GM08714 (cell line): ENCODE results near the gene C5orf15.
A peak's percentile ranks its signal among the peaks of the same experiment; 100 is the strongest.
"Not testable (repeated sequence)": the region's sequence is repeated elsewhere in the genome, so short reads cannot be mapped to it uniquely, and the experiment has no call there.

Source experiments
- H3K4me3 ChIP-seq: fragments of 200-500 bp; sonication (Bioruptor generic); 2 replicates; pipeline ENCODE4 v1.5.1; 2014; ENCODE audit warnings: mild to moderate bottlenecking, low read length, inconsistent platforms
- ZNF274 ChIP-seq: IDR thresholded peaks from 2 replicates; pipeline ENCODE4 v1.6.1; 2012; ENCODE audit warnings: mild to moderate bottlenecking, low read depth, low read length

The C5orf15 gene

GRCh38 chr5:133981714-133982113 is 13.3 kb upstream of the C5orf15 start:
- no peak overlapping the region for H3K4me3 ChIP-seq
- TF ChIP-seq ZNF274, result no peak

DNA sequence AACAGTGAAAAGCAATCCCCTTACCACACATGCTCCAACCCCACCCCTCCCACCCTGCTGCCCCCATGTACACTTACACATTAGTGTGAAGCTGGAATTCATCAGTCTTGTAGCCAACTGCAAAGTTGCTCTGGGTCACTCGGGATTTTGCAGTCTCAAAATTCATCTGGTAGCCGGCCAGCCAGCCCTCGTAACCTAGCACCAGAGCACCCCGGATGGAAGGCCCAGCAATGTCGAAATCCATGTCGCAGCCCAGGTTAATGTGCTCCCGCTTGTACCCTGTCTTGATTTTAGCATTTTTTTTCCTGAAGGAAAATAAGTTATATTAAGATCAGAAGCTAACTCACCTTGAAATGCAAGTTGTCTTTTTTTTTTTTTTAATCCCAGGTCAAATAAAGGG is 12.2 kb upstream of the C5orf15 start:
- TF ChIP-seq ZNF274, result no peak
- no peak overlapping the region for H3K4me3 ChIP-seq

GRCh38 chr5:133978943-133979342 is 10.5 kb upstream of the C5orf15 start:
- H3K4me3 ChIP-seq, result no peak overlapping the region
- TF ChIP-seq ZNF274, result no peak

- H3K4me3 ChIP-seq, result no peak overlapping the region
- no peak for TF ChIP-seq ZNF274
These were observed 9.4 kb upstream of the C5orf15 start for GRCh38 chr5:133977858-133978257.

- H3K4me3 ChIP-seq, result no peak overlapping the region
- no peak for TF ChIP-seq ZNF274
These were observed 8.8 kb upstream of the C5orf15 start for GRCh38 chr5:133977161-133977787.

- H3K4me3 ChIP-seq, result not testable (repeated sequence)
These were observed 7.1 kb upstream of the C5orf15 start for GRCh38 chr5:133975546-133975945.

DNA sequence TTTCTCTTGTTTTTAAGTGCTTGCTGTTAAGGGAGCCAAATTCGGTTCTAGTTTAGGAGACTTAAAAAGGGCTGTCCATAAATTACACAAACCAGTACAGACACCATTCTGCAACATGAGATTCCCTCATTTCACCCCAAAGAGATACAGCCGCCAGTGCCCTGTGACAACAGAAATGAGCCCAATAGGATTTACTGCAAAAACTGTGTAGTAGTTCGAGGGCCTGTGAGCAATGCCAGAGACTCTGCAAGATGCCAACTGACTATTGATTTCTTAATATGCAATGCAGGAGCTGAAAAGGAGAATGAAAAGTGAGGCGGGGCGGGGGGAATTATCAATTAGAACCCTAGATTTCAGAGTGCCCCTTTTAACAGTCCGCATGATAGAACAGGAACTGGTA is 5.7 kb upstream of the C5orf15 start:
- no peak overlapping the region for H3K4me3 ChIP-seq
- no peak for TF ChIP-seq ZNF274

DNA sequence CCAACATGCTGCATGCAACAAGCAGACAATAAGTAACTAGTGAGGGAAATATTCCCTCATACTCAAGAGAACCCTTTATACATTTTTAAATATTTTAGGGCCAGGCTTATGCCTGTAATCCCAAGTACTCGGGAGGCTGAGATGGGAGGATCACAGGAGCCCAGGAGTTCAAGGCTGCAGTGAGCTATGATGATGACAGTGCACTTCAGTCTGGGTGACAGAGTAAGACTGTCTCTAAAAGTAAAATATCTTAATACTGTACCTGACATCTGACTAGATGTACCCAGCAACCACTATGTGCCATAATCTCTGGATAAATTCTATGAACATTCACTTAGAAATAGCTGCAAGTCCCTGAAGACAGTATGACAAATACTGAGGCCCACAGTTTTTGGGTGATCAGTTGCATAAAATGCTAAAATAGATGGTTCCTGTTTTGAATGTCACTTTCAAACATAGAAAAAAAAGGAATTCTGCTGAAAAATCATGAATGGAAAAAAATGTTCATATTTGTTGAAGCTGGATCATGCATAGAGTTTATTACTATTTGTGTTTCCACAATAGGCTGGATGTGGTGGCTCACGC is 2.0 kb upstream of the C5orf15 start:
- no peak overlapping the region for H3K4me3 ChIP-seq
- TF ChIP-seq ZNF274, result no peak

DNA sequence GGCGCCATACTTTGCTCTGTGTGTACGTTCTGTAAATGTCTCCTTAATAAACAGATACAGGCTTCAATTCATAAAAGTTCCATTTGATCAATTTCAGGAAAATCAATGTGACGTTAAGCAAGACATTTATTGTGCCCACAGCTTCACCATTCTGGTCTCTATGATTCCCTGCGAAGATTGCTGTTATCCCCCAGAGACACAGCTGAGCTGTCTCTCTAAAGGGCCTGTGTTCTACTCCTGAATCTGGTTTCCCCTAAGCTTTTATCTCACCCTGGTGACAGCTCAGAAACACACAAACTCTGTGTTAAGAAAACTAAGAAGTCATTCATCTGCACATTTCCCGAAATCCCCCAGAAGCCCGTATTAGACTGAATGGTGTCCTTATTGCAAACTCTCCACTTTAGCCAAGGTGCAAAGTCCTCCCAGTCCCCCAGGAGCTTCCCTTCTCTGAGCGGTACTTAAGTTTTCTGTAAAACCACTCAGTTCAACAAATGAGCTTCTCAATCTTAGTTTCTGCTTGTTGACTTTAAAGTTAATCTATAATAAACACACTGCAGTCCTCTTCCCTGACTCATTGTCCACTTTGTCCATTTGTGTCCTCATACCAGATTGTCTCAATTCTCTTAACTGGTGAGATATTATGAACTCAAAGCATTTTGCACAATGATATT is 1.4 kb upstream of the C5orf15 start:
- no peak for TF ChIP-seq ZNF274
- peak overlapping the region; percentile 92 for H3K4me3 ChIP-seq

- TF ChIP-seq ZNF274, result no peak
- H3K4me3 ChIP-seq, result peak overlapping the region; percentile 92
These were observed 674 bp downstream of the C5orf15 start for GRCh38 chr5:133967698-133968203.

- TF ChIP-seq ZNF274, result no peak
- peak overlapping the region; percentile 92; the same call in 1 of the 2 replicates for H3K4me3 ChIP-seq
These were observed 1.3 kb downstream of the C5orf15 start for GRCh38 chr5:133967124-133967523.

DNA sequence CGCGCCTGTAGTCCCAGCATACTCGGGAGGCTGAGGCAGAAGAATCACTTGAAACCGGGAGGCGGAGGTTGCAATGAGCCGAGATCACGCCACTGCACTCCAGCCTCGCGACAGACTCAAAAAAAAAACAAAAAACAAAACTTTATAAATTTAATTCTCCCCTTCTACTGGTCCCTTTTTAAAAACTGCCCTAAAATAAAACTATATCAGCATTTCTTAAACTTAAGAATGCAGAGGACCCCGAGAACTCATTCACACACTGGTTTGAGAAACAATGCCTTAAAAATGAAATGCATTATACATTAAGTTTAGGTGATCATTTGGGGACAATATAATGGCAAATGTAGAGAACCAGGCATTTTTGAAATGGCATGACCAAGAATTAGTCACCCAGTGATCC is 2.3 kb downstream of the C5orf15 start:
- no peak overlapping the region for H3K4me3 ChIP-seq
- no peak for TF ChIP-seq ZNF274

GRCh38 chr5:133963493-133964128 is 4.8 kb downstream of the C5orf15 start:
- TF ChIP-seq ZNF274, result no peak
- no peak overlapping the region for H3K4me3 ChIP-seq

DNA sequence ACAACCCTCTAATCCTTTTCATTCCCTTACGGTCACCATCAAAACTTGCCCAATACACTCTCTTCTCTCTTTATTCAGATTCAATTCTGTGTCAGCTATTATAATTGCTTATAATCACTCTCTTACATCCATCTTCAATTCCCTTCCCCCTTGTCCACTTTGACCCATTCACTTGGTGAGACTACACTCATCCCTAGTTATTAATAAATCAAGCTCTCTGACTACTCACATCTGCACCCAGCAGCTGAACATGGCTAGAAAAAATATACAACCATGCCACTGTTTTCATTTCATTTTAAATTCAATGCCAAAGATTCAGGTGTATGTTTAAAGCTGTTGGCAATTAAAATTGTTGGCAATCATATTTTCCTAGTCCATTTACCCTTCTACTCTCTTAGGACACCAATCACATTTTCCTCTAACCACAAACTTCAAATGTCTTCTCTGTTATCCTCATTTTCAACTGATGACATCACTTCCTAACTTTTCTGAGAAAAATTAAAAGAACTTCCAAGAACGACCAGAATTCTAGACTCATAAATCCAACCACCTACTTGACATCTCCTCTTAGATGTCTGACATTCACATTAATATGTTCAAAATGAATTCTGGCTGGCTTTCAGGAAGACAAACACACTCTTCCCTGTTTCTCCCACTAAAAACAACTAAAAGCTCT is 5.5 kb downstream of the C5orf15 start:
- no peak overlapping the region for H3K4me3 ChIP-seq
- TF ChIP-seq ZNF274, result no peak
